Right renal cortex interstitium (tissue), 3 donors: ENCODE data around the gene ZNF132. TPM values are rescaled to one million over a fixed set of nuclear protein-coding genes. Genes with fewer than 3 reads are reported as not detected.
A peak's percentile ranks its signal among the peaks of the same experiment; 100 is the strongest.

ENCODE experiments used
- DNase-seq, 3 donors: peaks; one replicate each; pipeline ENCODE4 v3.0.0-alpha.2; 2013; ENCODE audit warnings: low read depth in 3 of 3, low spot score in 2 of 3
- polyA plus RNA-seq, 3 donors: library from polyadenylated mRNA; unstranded; fragments of 120-200 nt; gene quantifications; one replicate each; pipeline ENCODE4 v1.2.1, GENCODE V29; 2013; ENCODE audit not compliant: insufficient read length in 3 of 3

The ZNF132 gene
- polyA plus RNA-seq, 3 donors, result 14.7 to 16.8 (median 16.6) TPM

- DNase-seq, result no peak
Measured at GRCh38 chr19:58392945-58393724, 46.8 kb downstream of the ZNF132 start.

DNA sequence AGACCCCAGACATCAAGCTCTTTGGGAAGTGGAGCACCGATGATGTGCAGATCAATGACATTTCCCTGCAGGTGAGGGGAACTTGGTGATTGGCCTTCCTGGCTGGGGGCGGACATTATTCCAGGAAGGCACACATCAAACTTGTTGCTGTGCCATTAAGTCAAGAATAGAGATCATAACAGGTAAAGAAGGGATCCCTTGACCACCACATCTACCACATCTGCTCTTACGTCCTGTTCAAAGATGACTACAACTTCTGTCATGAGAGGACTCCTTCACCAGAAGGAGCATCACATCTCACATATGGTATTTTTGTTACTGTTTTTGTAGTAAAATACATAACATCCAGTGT, 51.8 kb downstream of the ZNF132 start:
- DNase-seq, result no peak

- DNase-seq, result no peak
Measured at GRCh38 chr19:58387338-58388174, 52.4 kb downstream of the ZNF132 start.

- DNase-seq, result peak; percentile 94 to 97 (median 96)
Measured at GRCh38 chr19:58386576-58387337, 53.2 kb downstream of the ZNF132 start, which contains the start of gene RPS5. Gene RPS5, plus strand, starts transcription at chr19:58387269. Its CDS starts 869 bp downstream, at chr19:58388138.

GRCh38 chr19:58385891-58386575, 53.9 kb downstream of the ZNF132 start:
- DNase-seq, result no peak

DNA sequence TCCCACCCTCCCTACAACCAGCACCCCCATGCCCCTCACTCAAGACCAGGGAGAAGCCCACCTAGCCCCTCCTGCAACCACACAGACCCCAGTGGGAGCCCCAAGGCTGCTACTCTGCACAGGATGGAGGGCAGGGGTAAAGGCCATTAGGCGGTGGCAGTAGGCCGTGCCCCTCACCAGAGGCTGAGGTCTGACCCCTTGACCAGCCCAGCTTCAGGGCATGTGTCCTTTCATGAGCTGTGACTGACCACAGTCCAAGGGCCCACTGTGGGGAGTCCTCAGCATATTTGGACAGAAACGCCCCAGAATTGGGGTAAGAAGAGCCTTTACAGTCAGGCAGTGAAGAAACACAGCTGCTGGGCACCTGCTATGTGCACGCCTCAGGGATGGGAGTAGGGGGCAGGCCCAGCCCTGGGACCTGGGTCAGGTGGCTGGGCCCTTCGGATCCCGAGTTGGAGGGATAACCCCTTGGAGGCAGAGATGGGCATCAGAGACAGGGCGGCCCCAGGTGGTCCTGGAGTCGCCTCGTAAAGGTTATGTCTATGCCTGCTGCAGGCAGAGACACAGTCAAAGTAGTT, 54.6 kb downstream of the ZNF132 start:
- no peak for DNase-seq

GRCh38 chr19:58382997-58383603, 56.9 kb downstream of the ZNF132 start:
- no peak for DNase-seq

Other genes with a start within 250 kb of the ZNF132 start
- gene ZNF544, start 211.2 kb downstream of the ZNF132 start, polyA plus RNA-seq, result 10 to 100 TPM; 28.3 to 37.8 (median 33.8) TPM
- 1 to 10 TPM; 6.1 to 6.6 (median 6.5) TPM for gene ZNF8, start 161.2 kb downstream of the ZNF132 start, polyA plus RNA-seq
- 10 to 100 TPM; 44.8 to 53.6 (median 49.3) TPM for gene ERVK3-1, start 134.8 kb downstream of the ZNF132 start, polyA plus RNA-seq
- 1 to 10 TPM; 3.4 to 4.0 (median 3.5) TPM for gene ZSCAN22, start 113.2 kb downstream of the ZNF132 start, polyA plus RNA-seq
- gene A1BG, start 86.7 kb downstream of the ZNF132 start, polyA plus RNA-seq, result under 1 TPM; 0.60 to 0.79 (median 0.76) TPM
- gene ZNF497, start 77.4 kb downstream of the ZNF132 start, polyA plus RNA-seq, result 1 to 10 TPM; 3.3 to 3.9 (median 3.5) TPM
- gene ZNF837, start 59.1 kb downstream of the ZNF132 start, polyA plus RNA-seq, result 1 to 10 TPM; 2.2 to 3.0 (median 2.6) TPM
- 100 to 1,000 TPM; 846 to 997 (median 995) TPM for gene RPS5, start 52.9 kb downstream of the ZNF132 start, polyA plus RNA-seq
- gene RNF225, start 44.5 kb downstream of the ZNF132 start, polyA plus RNA-seq, result not detected
- gene ZNF584, start 31.5 kb downstream of the ZNF132 start, polyA plus RNA-seq, result 10 to 100 TPM; 13.7 to 16.5 (median 14.3) TPM
- 1 to 10 TPM; 5.0 to 5.5 (median 5.3) TPM for gene ZNF324B, start 11.5 kb upstream of the ZNF132 start, polyA plus RNA-seq
- gene ZNF324, start 26.9 kb upstream of the ZNF132 start, polyA plus RNA-seq, result 1 to 10 TPM; 8.9 to 9.3 (median 9.0) TPM
- 10 to 100 TPM; 12.4 to 14.3 (median 12.6) TPM for gene ZNF446, start 36.2 kb upstream of the ZNF132 start, polyA plus RNA-seq
- gene SLC27A5, start 71.8 kb upstream of the ZNF132 start, polyA plus RNA-seq, result 1 to 10 TPM; 8.0 to 9.9 (median 9.7) TPM
- gene ZBTB45, start 79.7 kb upstream of the ZNF132 start, polyA plus RNA-seq, result 10 to 100 TPM in 1 of 3 donors, 1 to 10 TPM in 2; 7.8 to 10.5 (median 10.0) TPM
- 100 to 1,000 TPM; 682 to 734 (median 690) TPM for gene TRIM28, start 103.9 kb upstream of the ZNF132 start, polyA plus RNA-seq
- 100 to 1,000 TPM; 124 to 134 (median 127) TPM for gene CHMP2A, start 115.0 kb upstream of the ZNF132 start, polyA plus RNA-seq
- 10 to 100 TPM; 79.4 to 99.8 (median 86.5) TPM for gene UBE2M, start 118.5 kb upstream of the ZNF132 start, polyA plus RNA-seq
- 10 to 100 TPM; 20.9 to 22.9 (median 21.3) TPM for gene MZF1, start 133.2 kb upstream of the ZNF132 start, polyA plus RNA-seq